ENCODE measurements around the gene KRT2.
"Not testable (repeated sequence)": the region's sequence is repeated elsewhere in the genome, so short reads cannot be mapped to it uniquely, and the experiment has no call there.

The KRT2 gene

DNA sequence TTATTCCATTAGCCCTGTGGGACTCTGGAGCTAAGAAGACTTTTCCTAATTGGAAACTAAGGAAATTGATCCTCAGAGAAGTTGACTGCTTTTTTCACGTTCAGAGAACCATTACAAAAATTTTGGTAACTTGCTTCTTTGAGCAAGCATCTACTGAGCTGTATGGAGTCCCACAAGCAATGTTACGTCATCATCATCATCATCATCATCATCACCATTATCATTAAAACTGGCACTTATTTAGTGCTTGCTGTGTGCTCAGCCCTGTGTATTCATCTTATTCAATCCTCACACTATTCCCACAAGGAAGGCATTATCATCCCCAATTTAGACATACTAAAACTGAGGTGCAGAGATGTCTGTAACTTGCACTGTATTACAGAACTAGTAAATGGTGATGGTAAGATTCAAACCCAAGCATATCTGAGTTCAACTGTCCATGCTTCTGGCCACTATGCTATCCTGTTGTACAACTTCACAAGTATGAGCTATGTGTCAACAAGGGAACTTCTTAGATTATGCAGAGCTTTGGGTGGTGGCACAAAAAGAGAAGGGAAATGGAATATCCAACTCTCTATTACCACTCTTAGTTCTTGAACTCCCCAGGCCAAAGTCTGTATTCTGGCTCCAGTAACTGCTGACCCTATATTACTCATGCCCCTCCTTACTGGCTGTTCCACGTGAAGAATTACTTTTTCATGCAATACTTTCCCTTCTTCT lies 21.9 kb upstream of the KRT2 start:
- no peak for DNase-seq (ENCODE audit: low read depth)
- Histone ChIP-seq H3K4me3 (ENCODE audit: low read length) (no peak overlapping the region), H3K4me1 (ENCODE audit: control insufficient read depth, insufficient read depth, low read length) (no peaks in the 10 kb centered on the region), H3K36me3 (ENCODE audit: control insufficient read depth, insufficient read depth, low read length, severe bottlenecking) (no peaks in the 10 kb centered on the region), H3K9me3 (ENCODE audit: control insufficient read depth, low read length) (no peaks in the 10 kb centered on the region), H3K27me3 (replicated peaks; ENCODE audit: control insufficient read depth, insufficient read depth, low read length) (peaks cover 72% of the 10 kb centered on the region), H3K9ac (ENCODE audit: low read length) (no peak overlapping the region)

DNA sequence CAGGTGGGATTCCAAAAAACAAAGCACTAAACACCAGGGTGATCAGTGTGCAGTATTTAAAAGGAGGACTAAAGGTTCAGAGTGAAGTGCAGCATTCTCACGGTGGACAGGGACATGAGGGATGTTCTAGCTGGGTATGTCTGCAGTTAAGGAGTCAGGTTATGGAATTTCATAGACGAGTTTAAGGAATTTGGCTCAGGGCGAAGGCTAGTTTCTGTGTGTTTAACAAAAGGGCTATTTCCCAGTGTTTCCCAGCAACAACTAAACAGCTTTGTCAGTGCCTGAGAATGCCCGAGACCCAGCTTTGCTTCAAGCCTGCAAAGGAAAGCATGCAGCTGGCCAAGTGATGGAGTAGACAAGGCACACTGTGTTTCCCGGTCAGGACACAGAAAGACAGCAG lies 21.2 kb upstream of the KRT2 start:
- peaks cover 68% of the 10 kb centered on the region for H3K27me3 ChIP-seq (replicated peaks; ENCODE audit: control insufficient read depth, insufficient read depth, low read length)
- no peaks in the 10 kb centered on the region for H3K4me1 ChIP-seq (ENCODE audit: control insufficient read depth, insufficient read depth, low read length)
- DNase-seq (ENCODE audit: low read depth): no peak
- no peak overlapping the region for H3K9ac ChIP-seq (ENCODE audit: low read length)
- H3K9me3 ChIP-seq (ENCODE audit: control insufficient read depth, low read length): no peaks in the 10 kb centered on the region
- no peaks in the 10 kb centered on the region for H3K36me3 ChIP-seq (ENCODE audit: control insufficient read depth, insufficient read depth, low read length, severe bottlenecking)
- H3K4me3 ChIP-seq (ENCODE audit: low read length): no peak overlapping the region

DNA sequence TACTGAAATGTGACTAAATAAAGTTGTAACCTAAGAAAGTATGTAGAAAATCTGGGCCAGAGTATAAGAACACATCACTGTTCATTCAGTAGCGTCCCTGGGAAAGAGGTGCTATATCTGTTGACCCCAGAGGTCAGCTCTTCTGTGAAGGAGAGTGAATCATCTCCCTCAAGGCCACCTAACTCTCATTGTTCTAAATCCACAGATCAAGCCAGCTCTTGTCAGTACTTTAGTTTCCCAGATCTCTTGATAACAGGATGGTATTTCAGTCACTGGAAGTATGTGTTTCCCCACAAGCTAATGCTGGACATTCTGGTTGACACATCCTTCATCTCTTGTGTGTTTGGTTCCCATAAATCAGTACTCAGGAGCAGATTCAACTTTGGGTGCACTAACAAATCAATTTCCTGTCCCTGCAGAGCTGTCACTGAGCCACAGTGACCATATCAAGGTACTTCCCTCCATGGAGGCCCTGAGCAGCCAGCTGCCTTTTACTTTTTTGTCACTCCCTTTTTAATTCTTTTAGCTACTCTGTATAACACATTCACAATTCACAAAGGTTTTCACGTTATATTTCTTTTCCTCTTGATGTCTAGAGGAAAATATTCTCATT lies 20.4 kb upstream of the KRT2 start:
- Histone ChIP-seq H3K9me3 (ENCODE audit: control insufficient read depth, low read length) (no peaks in the 10 kb centered on the region), H3K4me1 (ENCODE audit: control insufficient read depth, insufficient read depth, low read length) (no peaks in the 10 kb centered on the region), H3K9ac (ENCODE audit: low read length) (no peak overlapping the region), H3K27me3 (replicated peaks; ENCODE audit: control insufficient read depth, insufficient read depth, low read length) (peaks cover 67% of the 10 kb centered on the region), H3K4me3 (ENCODE audit: low read length) (no peak overlapping the region), H3K36me3 (ENCODE audit: control insufficient read depth, insufficient read depth, low read length, severe bottlenecking) (no peaks in the 10 kb centered on the region)
- DNase-seq (ENCODE audit: low read depth): no peak

DNA sequence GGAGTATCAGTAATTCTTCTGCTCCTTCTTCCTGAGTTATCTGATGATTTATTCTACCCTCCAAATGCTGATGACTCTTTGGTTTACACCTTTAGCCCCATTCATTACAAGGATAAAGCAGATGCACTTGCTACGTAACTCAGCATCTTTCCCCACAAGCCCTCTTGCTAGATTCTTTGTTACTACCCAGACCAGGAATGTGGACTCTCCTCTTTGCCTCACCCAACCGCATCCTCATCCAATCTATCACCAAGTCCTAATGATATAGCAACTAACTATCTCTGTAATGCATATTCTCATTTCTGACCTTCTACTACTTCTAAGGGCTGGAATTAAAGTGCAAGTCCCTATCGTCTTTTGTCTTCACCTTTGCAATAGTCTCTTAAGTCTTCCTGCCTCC lies 18.9 kb upstream of the KRT2 start:
- Histone ChIP-seq H3K4me1 (ENCODE audit: control insufficient read depth, insufficient read depth, low read length) (no peaks in the 10 kb centered on the region), H3K9ac (ENCODE audit: low read length) (no peak overlapping the region), H3K27me3 (replicated peaks; ENCODE audit: control insufficient read depth, insufficient read depth, low read length) (peaks cover 76% of the 10 kb centered on the region), H3K4me3 (ENCODE audit: low read length) (no peak overlapping the region), H3K36me3 (ENCODE audit: control insufficient read depth, insufficient read depth, low read length, severe bottlenecking) (no peaks in the 10 kb centered on the region), H3K9me3 (ENCODE audit: control insufficient read depth, low read length) (no peaks in the 10 kb centered on the region)
- no peak for DNase-seq (ENCODE audit: low read depth)

DNA sequence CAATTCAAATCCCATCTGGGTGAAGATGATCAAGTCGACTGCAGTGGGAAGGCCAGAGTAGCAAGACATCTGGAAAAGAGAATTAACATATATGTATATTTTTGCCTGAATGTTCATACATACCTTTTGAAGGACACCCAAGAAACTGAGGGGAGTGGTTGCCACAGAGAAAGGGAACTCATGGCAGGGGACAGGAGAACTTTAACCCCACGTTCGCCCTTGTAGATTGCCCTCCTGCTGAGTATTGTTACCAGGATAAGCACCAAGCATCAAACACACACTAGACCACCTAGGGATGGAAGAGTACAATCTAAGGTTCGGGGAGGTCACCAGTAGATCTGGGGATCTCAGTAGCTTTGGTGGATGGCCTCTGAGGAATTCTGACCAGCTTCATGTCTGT lies 18.5 kb upstream of the KRT2 start:
- no peaks in the 10 kb centered on the region for H3K4me1 ChIP-seq (ENCODE audit: control insufficient read depth, insufficient read depth, low read length)
- no peak for DNase-seq (ENCODE audit: low read depth)
- no peak overlapping the region for H3K9ac ChIP-seq (ENCODE audit: low read length)
- H3K9me3 ChIP-seq (ENCODE audit: control insufficient read depth, low read length): no peaks in the 10 kb centered on the region
- no peaks in the 10 kb centered on the region for H3K36me3 ChIP-seq (ENCODE audit: control insufficient read depth, insufficient read depth, low read length, severe bottlenecking)
- no peak overlapping the region for H3K4me3 ChIP-seq (ENCODE audit: low read length)
- peaks cover 77% of the 10 kb centered on the region for H3K27me3 ChIP-seq (replicated peaks; ENCODE audit: control insufficient read depth, insufficient read depth, low read length)

DNA sequence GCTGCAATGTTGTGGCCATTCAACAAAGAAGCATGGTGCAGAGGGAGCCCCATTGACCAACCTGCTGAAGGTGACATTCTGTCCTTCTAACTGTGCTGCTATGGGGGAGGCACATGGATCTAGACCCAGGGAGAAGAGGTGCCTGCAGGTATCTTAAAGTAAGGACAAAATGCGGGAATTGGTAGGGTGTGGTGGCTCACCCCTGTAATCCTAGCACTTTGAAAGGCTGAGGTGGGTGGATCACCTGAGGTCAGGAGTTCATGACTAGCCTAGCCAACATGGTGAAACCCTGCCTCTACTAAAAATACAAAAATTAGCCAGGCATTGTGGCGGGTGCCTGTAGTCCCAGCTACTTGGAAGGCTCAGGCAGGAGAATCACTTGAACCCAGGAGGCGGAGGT lies 17.9 kb upstream of the KRT2 start:
- not testable (repeated sequence) for H3K36me3 ChIP-seq (ENCODE audit: control insufficient read depth, insufficient read depth, low read length, severe bottlenecking); H3K9me3 ChIP-seq (ENCODE audit: control insufficient read depth, low read length); H3K4me3 ChIP-seq (ENCODE audit: low read length); DNase-seq (ENCODE audit: low read depth); H3K4me1 ChIP-seq (ENCODE audit: control insufficient read depth, insufficient read depth, low read length); H3K9ac ChIP-seq (ENCODE audit: low read length)
- peaks cover 81% of the 10 kb centered on the region for H3K27me3 ChIP-seq (replicated peaks; ENCODE audit: control insufficient read depth, insufficient read depth, low read length)

DNA sequence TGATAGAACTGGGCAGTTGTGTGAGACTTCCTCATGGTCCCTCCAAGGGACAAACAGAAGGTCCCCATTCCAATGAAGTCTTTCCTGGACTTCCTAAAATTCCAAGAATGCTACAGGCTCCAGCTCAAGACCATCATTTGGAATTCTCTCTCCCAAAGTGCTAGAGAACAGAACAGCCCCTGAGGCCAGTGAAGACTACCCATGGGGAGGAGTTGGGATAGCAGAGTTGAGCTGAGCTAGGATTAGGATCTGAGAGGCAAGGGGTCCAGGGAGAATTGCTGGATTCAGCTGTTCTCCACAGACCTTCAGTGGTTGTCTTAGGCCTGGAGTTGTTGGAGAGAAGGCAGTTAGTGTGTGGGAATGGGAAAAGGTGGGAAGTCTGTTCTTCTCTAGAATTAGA lies 17.4 kb upstream of the KRT2 start:
- Histone ChIP-seq H3K9me3 (ENCODE audit: control insufficient read depth, low read length) (no peaks in the 10 kb centered on the region), H3K36me3 (ENCODE audit: control insufficient read depth, insufficient read depth, low read length, severe bottlenecking) (no peaks in the 10 kb centered on the region), H3K27me3 (replicated peaks; ENCODE audit: control insufficient read depth, insufficient read depth, low read length) (peaks cover 78% of the 10 kb centered on the region), H3K4me3 (ENCODE audit: low read length) (no peak overlapping the region), H3K4me1 (ENCODE audit: control insufficient read depth, insufficient read depth, low read length) (no peaks in the 10 kb centered on the region), H3K9ac (ENCODE audit: low read length) (no peak overlapping the region)
- no peak for DNase-seq (ENCODE audit: low read depth)

DNA sequence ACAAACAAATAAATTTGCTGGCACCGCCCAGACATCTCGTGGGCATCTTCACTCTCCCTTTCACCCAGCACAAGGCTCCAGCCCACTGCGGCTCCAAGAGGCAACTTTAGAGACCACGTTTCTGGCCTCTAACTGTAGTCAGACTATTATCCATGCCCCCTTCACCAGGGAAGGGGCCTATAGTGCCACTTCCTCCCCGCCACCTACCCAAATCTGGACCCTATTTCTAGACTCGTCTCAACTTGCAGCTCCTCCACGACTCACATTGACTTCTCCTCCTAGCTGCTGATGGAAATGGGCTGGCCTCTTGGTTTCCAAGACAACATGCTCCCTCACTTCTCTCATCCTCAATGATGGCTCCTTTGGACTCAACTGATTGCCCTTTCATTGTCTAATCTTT lies 15.9 kb upstream of the KRT2 start:
- peaks cover 78% of the 10 kb centered on the region for H3K27me3 ChIP-seq (replicated peaks; ENCODE audit: control insufficient read depth, insufficient read depth, low read length)

DNA sequence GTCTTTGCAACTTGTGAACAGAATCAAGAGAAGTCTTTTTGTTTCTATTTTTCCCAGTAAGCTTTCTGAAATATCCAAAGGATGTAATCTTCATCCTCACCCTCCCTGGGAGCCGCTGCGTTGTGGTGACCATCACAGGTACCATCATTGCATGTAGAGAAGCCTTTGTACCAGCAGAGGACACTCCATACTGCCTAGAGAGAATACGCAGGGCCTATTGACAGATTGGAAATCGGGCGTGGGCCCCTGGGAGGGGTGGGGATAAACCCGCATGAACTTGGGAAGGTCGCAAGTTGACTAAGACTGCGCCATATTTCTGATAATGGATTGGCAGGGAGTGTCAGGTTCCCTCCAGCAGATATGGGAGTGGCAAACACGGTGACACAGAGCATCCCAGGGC lies 15.5 kb upstream of the KRT2 start:
- Histone ChIP-seq H3K36me3 (ENCODE audit: control insufficient read depth, insufficient read depth, low read length, severe bottlenecking) (no peaks in the 10 kb centered on the region), H3K9me3 (ENCODE audit: control insufficient read depth, low read length) (no peaks in the 10 kb centered on the region), H3K9ac (ENCODE audit: low read length) (no peak overlapping the region), H3K27me3 (replicated peaks; ENCODE audit: control insufficient read depth, insufficient read depth, low read length) (peaks cover 78% of the 10 kb centered on the region), H3K4me1 (ENCODE audit: control insufficient read depth, insufficient read depth, low read length) (no peaks in the 10 kb centered on the region), H3K4me3 (ENCODE audit: low read length) (no peak overlapping the region)
- DNase-seq (ENCODE audit: low read depth): no peak

More for the DNA sequence above, 15.9 kb upstream of the KRT2 start:
- DNase-seq (ENCODE audit: low read depth): no peak
- Histone ChIP-seq H3K9me3 (ENCODE audit: control insufficient read depth, low read length) (no peaks in the 10 kb centered on the region), H3K9ac (ENCODE audit: low read length) (no peak overlapping the region), H3K4me1 (ENCODE audit: control insufficient read depth, insufficient read depth, low read length) (no peaks in the 10 kb centered on the region), H3K4me3 (ENCODE audit: low read length) (no peak overlapping the region), H3K36me3 (ENCODE audit: control insufficient read depth, insufficient read depth, low read length, severe bottlenecking) (no peaks in the 10 kb centered on the region)

DNA sequence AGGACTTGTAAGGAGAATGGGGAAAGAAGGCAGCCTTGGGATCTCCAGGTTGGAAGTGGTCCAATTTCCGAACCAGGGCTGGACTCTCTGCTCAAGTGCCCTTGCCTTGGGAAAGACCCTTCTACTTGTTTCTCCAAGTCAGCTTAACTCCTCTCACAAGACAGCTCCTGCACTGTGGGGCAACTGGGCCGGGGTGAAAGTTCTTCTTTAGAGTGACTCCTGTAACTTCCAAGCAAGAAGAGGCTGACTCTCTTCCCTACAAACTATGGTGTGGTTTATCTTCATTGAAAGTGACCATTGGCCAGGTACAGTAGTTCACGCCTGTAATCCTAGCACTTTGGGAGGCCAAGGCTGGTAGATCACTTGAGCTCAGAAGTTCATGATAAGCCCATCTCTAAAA lies 14.5 kb upstream of the KRT2 start:
- no peak overlapping the region for H3K9ac ChIP-seq (ENCODE audit: low read length)
- no peaks in the 10 kb centered on the region for H3K9me3 ChIP-seq (ENCODE audit: control insufficient read depth, low read length)
- no peaks in the 10 kb centered on the region for H3K36me3 ChIP-seq (ENCODE audit: control insufficient read depth, insufficient read depth, low read length, severe bottlenecking)
- no peaks in the 10 kb centered on the region for H3K4me1 ChIP-seq (ENCODE audit: control insufficient read depth, insufficient read depth, low read length)
- no peak for DNase-seq (ENCODE audit: low read depth)
- no peak overlapping the region for H3K4me3 ChIP-seq (ENCODE audit: low read length)
- peaks cover 75% of the 10 kb centered on the region for H3K27me3 ChIP-seq (replicated peaks; ENCODE audit: control insufficient read depth, insufficient read depth, low read length)

DNA sequence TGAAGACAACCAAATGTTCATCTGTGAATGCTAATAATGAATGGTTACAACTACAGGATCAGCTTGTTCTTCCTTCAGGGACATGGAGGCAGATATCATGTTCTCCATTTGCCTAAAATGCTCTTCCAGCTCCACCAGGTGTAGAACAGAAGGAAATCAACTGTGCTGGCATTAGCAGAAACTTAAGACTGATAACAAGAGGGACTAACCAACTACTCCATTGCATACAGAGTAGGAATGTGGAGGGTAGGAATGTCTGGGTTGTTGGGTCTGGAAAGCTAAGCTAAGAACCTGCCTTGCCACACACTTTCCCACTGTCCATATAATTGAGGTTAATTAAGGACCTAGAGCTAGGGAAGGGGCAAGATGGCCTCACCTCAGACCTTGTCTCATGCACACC lies 11.4 kb upstream of the KRT2 start:
- Histone ChIP-seq H3K4me3 (ENCODE audit: low read length) (no peak overlapping the region), H3K9ac (ENCODE audit: low read length) (no peak overlapping the region), H3K36me3 (ENCODE audit: control insufficient read depth, insufficient read depth, low read length, severe bottlenecking) (no peaks in the 10 kb centered on the region), H3K9me3 (ENCODE audit: control insufficient read depth, low read length) (no peaks in the 10 kb centered on the region), H3K27me3 (replicated peaks; ENCODE audit: control insufficient read depth, insufficient read depth, low read length) (peaks cover 71% of the 10 kb centered on the region), H3K4me1 (ENCODE audit: control insufficient read depth, insufficient read depth, low read length) (no peaks in the 10 kb centered on the region)
- no peak for DNase-seq (ENCODE audit: low read depth)

DNA sequence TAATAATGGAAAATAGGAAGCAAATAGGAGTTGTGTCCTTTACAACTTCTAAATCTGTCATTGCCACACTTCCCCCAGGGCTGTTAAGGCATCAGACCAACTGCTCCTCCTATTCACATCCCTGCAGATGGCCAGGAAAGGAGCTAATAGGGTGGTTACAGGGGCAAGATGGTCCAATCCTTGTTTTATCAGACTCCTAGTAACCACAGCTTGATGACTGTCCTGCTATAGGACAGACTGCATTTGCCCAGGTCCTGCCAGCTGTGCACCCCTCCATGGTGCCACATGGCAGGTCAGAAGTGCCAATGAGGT lies 10.9 kb upstream of the KRT2 start:
- peaks cover 71% of the 10 kb centered on the region for H3K27me3 ChIP-seq (replicated peaks; ENCODE audit: control insufficient read depth, insufficient read depth, low read length)
- no peak for DNase-seq (ENCODE audit: low read depth)

More for the DNA sequence above, 10.9 kb upstream of the KRT2 start:
- no peak overlapping the region for H3K4me3 ChIP-seq (ENCODE audit: low read length)
- no peaks in the 10 kb centered on the region for H3K36me3 ChIP-seq (ENCODE audit: control insufficient read depth, insufficient read depth, low read length, severe bottlenecking)
- H3K4me1 ChIP-seq (ENCODE audit: control insufficient read depth, insufficient read depth, low read length): no peaks in the 10 kb centered on the region
- H3K9me3 ChIP-seq (ENCODE audit: control insufficient read depth, low read length): no peaks in the 10 kb centered on the region
- H3K9ac ChIP-seq (ENCODE audit: low read length): no peak overlapping the region
